OCI-LY1 (cell line): ENCODE results near the gene ZMAT3.

ENCODE experiments used
- EZH2 ChIP-seq: fragments of 200-600 bp; sonication (generic), shearing (Covaris generic); IDR thresholded peaks from 2 replicates; pipeline ENCODE4 v1.8.0; 2017; ENCODE audit warnings: borderline replicate concordance, mixed run types, mild to moderate bottlenecking, antibody characterized with exemption, low read length, moderate library complexity, mixed read lengths
- TF ChIP-seq, protein P1 (sequence below): fragments of 200-600 bp; sonication (generic), shearing (Covaris generic); IDR thresholded peaks from 2 replicates; pipeline ENCODE4 v1.5.1; 2017; ENCODE audit warnings: mild to moderate bottlenecking, antibody characterized with exemption, low read length, moderate library complexity, mixed read lengths

DNA sequence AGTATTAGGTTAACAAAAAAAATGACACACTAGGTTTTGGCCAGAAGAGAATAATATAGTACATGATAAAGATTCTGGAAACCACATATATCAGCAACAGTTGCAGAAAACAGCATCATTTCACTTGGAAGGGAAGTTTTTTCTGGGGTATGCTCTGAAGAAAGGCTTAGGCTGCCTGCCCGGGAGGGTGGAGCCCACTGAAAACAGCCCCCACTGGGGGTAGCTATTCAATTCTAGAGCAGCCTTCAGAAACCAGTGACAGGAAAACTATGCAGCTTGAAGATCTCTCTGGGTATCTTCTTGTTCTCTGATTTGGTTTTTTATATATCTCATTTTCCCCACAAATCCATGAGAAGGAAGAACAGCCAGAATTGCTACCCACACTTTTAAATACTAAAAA is 43.2 kb downstream of the ZMAT3 start:
- TF ChIP-seq, protein P1, sequence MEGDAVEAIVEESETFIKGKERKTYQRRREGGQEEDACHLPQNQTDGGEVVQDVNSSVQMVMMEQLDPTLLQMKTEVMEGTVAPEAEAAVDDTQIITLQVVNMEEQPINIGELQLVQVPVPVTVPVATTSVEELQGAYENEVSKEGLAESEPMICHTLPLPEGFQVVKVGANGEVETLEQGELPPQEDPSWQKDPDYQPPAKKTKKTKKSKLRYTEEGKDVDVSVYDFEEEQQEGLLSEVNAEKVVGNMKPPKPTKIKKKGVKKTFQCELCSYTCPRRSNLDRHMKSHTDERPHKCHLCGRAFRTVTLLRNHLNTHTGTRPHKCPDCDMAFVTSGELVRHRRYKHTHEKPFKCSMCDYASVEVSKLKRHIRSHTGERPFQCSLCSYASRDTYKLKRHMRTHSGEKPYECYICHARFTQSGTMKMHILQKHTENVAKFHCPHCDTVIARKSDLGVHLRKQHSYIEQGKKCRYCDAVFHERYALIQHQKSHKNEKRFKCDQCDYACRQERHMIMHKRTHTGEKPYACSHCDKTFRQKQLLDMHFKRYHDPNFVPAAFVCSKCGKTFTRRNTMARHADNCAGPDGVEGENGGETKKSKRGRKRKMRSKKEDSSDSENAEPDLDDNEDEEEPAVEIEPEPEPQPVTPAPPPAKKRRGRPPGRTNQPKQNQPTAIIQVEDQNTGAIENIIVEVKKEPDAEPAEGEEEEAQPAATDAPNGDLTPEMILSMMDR = no peak
- TF ChIP-seq EZH2 = no peak
